Activated T-helper 1 cell treated with anti-CD3 and anti-CD28 coated beads, Interleukin-12 subunit alpha, Interleukin-12 subunit beta, Interleukin-2, Interleukin-4 antibody, amounts not matched to agents 30 ng/mL and 10 ng/mL and 1 ng/mL, durations not matched to agents 14 hours and 24 hours and 36 hours (primary cell): Measurements from ENCODE around the gene TXNRD2. TPM values are rescaled to one million over a fixed set of nuclear protein-coding genes. Genes with fewer than 3 reads are reported as not detected.

Experiments used
- DNase-seq: peaks from one replicate; pipeline ENCODE4 v3.0.0; 2021; ENCODE audit warnings: low spot score
- H3K27ac Mint-ChIP-seq: one replicate; pipeline ENCODE4 v1.8.0; 2021; ENCODE audit warnings: mild to moderate bottlenecking, mixed read lengths
- H3K27me3 Mint-ChIP-seq: one replicate; pipeline ENCODE4 v1.8.0; 2022; ENCODE audit warnings: mild to moderate bottlenecking, moderate library complexity, mixed read lengths; ENCODE audit not compliant: insufficient read depth
- H3K36me3 Mint-ChIP-seq: one replicate; pipeline ENCODE4 v1.8.0; 2021; ENCODE audit warnings: low read depth, mixed read lengths
- H3K4me1 Mint-ChIP-seq: one replicate; pipeline ENCODE4 v1.8.0; 2021; ENCODE audit warnings: low read depth, mixed read lengths
- H3K4me3 Mint-ChIP-seq: one replicate; pipeline ENCODE4 v1.8.0; 2021; ENCODE audit warnings: mild to moderate bottlenecking, moderate library complexity, mixed read lengths
- H3K9me3 Mint-ChIP-seq: one replicate; pipeline ENCODE4 v1.8.0; 2021; ENCODE audit warnings: mixed read lengths
- intact Hi-C: fragments of 100-400 bp; cut with micrococcal nuclease; formaldehyde crosslinking; loops from one replicate; pipeline ENCODE4 v1.15.1; 2024
- total RNA-seq: library from RNA; stranded (reverse); gene quantifications from 2 replicates; pipeline ENCODE4 v1.2.3, GENCODE V29; 2022

Gene TXNRD2
- total RNA-seq, 1 donor from 2014 or later: 20.0 TPM

- H3K9me3 Mint-ChIP-seq: no peaks in the 10 kb centered on the region
Measured at GRCh38 chr22:19855504-19856409, 85.9 kb downstream of the TXNRD2 start.

GRCh38 chr22:19854778-19855503, 86.7 kb downstream of the TXNRD2 start, which contains the start of the genes GNB1L and RTL10:
Gene GNB1L (minus strand): TSS chr22:19854874. CDS start chr22:19821355, 33,519 bp downstream.
Gene RTL10 (minus strand): TSS chr22:19854874. CDS start chr22:19852261, 2,613 bp downstream.
- Mint-ChIP-seq H3K27ac (peak within 1 kb of the TSS; percentile 91), H3K4me1 (peaks cover 40% of the 10 kb centered on the region), H3K9me3 (no peaks in the 10 kb centered on the region), H3K4me3 (peak within 1 kb of the TSS; percentile 98), H3K36me3 (peaks cover 12% of the 10 kb centered on the region), H3K27me3 (no peaks in the 10 kb centered on the region)
- peak; percentile 97 for DNase-seq
- intact Hi-C loops: loop anchor here (1.0 to 10.0 kb wide), 7 partner anchors 37 to 470 kb away; partner anchors contain the start of genes C22orf39, CDC45, COMT and DGCR6L

More at GRCh38 chr22:19855504-19856409, 85.9 kb downstream of the TXNRD2 start:
- Mint-ChIP-seq H3K4me1 (peaks cover 40% of the 10 kb centered on the region), H3K27ac (peak overlapping the region; percentile 91), H3K36me3 (peaks cover 10% of the 10 kb centered on the region), H3K4me3 (peak overlapping the region; percentile 98), H3K27me3 (no peaks in the 10 kb centered on the region)
- intact Hi-C loops: loop anchor here (1.0 to 10.0 kb wide), 5 partner anchors 55 to 469 kb away; partner anchors contain the start of genes C22orf39, CDC45, DGCR6L and DGCR8
- peak; percentile 25 for DNase-seq

GRCh38 chr22:19853879-19854777, 87.5 kb downstream of the TXNRD2 start:
- Mint-ChIP-seq H3K4me3 (peak overlapping the region; percentile 98), H3K27ac (peak overlapping the region; percentile 91), H3K36me3 (peaks cover 15% of the 10 kb centered on the region), H3K9me3 (no peaks in the 10 kb centered on the region), H3K4me1 (peaks cover 40% of the 10 kb centered on the region), H3K27me3 (no peaks in the 10 kb centered on the region)
- intact Hi-C loops: loop anchor here (1.0 to 10.0 kb wide), 5 partner anchors 38 to 471 kb away; partner anchors contain the start of genes C22orf39, COMT, DGCR6L and TXNRD2
- no peak for DNase-seq

DNA sequence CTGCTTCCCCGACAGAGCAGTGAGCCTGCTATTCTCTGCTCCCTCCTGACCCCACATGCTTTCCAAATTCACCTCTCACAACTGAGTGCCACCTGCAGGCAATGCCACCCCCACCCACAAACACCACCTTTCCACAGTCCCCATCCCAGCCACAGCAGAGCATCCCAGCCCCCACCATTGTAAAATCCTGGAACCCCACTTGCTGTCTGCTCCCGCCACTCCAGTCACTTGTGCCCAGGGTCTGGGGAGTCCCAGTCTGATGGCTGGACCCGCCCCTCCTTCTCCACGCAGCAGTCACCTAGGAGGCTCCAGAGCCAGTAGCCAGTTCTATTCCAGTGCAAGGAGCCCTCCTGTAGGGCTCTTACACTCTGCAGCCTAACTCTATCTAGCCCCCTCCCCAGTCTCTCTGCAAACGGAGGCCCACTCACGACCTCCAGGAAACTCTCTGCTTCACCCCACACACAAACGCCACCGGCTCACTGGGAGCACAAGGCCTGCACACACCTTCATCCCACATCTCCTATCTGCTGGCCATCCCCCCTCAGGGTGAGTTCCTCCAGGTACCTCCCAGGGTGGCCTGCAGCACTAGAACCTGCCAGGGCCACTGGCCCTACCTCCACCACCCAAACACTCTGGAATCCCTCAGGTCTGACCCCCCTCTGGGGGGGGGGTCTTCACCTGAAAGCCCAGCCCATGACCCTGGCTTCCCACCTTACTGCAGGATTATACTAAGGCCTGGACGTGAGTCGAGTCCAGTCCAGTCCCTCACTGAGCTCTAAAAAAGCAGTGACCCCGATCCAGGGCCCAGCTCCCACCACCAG, 88.3 kb downstream of the TXNRD2 start:
- no peak for DNase-seq
- peaks cover 15% of the 10 kb centered on the region for H3K36me3 Mint-ChIP-seq
- H3K4me1 Mint-ChIP-seq: peaks cover 40% of the 10 kb centered on the region

DNA sequence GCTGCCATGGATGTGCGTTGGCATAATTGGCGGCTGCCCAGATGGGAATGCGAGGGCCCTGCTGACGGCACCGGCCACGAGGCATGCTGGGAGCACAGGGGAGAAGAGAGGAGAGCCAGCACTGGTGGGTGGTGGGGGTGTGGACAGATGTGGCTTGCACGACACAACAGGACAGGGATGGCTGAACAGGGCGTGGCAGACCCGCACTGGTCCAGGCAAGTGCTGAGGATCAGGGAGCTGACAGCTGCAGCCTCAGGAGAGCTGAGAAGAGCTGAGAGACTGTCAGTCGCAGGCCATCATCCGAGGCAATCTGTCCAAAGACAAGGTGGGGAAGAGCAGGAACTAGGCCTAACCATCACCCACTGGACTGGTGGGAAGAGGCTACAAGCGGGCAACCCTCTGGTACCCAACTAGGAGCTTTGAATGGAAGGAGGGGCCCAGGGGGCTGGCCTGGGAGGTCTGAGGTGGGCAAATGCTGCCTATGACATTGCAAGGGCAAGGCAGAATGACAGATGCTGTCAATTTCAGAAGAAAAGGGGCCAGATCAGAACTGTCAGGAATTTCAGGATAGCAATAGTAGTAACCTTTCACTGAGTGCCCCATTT, 89.3 kb downstream of the TXNRD2 start:
- Mint-ChIP-seq H3K27ac (no peak overlapping the region), H3K9me3 (no peaks in the 10 kb centered on the region), H3K4me1 (peaks cover 37% of the 10 kb centered on the region), H3K27me3 (no peaks in the 10 kb centered on the region), H3K4me3 (peak overlapping the region; percentile 98), H3K36me3 (peaks cover 15% of the 10 kb centered on the region)
- no peak for DNase-seq
- intact Hi-C loops: loop anchor here (10.0 kb wide), 2 partner anchors 407 to 473 kb away; partner anchors contain the start of genes C22orf39 and DGCR6L

More for the DNA sequence above, 88.3 kb downstream of the TXNRD2 start:
- intact Hi-C loops: loop anchor here (10.0 kb wide), 2 partner anchors 408 to 472 kb away; partner anchors contain the start of genes C22orf39 and DGCR6L
- H3K27ac Mint-ChIP-seq: peak overlapping the region; percentile 91
- no peaks in the 10 kb centered on the region for H3K27me3 Mint-ChIP-seq
- H3K9me3 Mint-ChIP-seq: no peaks in the 10 kb centered on the region
- peak overlapping the region; percentile 98 for H3K4me3 Mint-ChIP-seq

- H3K9me3 Mint-ChIP-seq: no peaks in the 10 kb centered on the region
- H3K36me3 Mint-ChIP-seq: peaks cover 15% of the 10 kb centered on the region
- DNase-seq: no peak
- intact Hi-C loops: loop anchor here (10.0 kb wide), 2 partner anchors 407 to 473 kb away; partner anchors contain the start of genes C22orf39 and DGCR6L
- no peak overlapping the region for H3K27ac Mint-ChIP-seq
- H3K27me3 Mint-ChIP-seq: no peaks in the 10 kb centered on the region
- H3K4me1 Mint-ChIP-seq: peaks cover 30% of the 10 kb centered on the region
- peak overlapping the region; percentile 98 for H3K4me3 Mint-ChIP-seq
Measured at GRCh38 chr22:19851291-19852176, 90.1 kb downstream of the TXNRD2 start.

DNA sequence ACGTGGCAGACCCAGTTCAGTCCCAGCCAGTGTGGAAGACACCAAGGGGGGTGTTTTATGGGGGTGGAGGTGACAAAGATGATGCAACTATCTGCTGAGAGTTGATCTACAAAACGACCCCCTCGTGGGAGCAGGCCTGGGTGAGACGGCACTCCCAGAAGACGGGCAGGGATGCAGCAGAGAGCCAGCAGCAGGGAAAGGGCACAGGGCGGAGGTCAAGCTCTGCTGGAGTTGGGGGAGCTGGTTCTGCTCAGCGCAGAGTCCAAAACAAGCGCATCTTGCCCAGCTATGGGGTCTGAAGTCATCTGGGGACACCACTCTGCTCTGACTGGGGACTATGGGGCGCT, 90.9 kb downstream of the TXNRD2 start:
- no peak for DNase-seq
- Mint-ChIP-seq H3K9me3 (no peaks in the 10 kb centered on the region), H3K36me3 (peaks cover 18% of the 10 kb centered on the region), H3K4me3 (no peak overlapping the region), H3K27ac (no peak overlapping the region), H3K4me1 (peaks cover 24% of the 10 kb centered on the region), H3K27me3 (no peaks in the 10 kb centered on the region)
- intact Hi-C loops: loop anchor here (10.0 kb wide), 2 partner anchors 406 to 474 kb away; partner anchors contain the start of genes C22orf39 and DGCR6L

GRCh38 chr22:19849835-19850762, 91.5 kb downstream of the TXNRD2 start:
- H3K27ac Mint-ChIP-seq: no peak overlapping the region
- H3K4me1 Mint-ChIP-seq: peaks cover 23% of the 10 kb centered on the region
- no peaks in the 10 kb centered on the region for H3K27me3 Mint-ChIP-seq

DNA sequence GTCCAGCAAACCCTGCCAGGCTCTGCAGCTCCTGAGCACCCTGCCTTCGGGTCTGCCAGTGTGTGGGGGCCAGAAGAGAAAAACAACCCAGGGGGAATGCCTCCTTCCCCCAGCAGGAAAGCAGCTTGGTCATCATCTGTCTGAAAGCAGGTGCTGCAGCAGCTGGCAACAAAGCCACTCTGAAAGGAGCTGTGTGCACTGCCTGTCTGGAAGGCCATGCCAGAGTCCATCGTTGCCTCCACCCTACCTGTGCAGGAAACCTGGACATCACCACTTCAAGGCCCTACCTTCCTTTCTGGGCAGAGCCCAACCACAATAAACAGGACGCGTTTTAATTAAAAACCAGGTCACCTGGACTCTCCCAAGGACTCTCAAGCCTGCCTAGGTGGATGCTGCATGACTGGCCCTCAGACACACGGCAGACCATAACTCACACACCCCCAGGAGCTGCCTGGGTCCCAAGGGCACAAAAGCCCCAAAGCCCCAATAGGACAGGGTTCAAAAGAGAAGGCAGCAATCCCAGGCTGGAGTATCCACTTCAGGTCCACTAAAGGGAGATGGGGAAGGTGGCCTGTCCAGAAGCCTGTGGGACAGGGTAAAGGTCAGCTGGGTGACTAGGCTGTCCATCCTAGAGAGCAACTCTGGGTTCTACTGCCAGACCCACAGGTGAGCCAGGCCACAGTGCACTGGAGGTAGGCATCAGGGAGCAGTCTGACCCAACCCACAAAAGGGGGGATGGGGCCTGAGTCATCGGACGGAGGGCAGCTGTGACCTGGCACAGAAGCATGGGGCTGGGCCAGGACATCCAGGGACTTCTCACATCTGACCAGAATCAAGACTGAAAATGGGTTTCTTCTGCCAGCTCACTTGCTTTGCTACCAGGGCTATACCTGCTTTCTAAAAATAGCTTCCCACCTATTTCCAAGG, 93.1 kb downstream of the TXNRD2 start:
- Mint-ChIP-seq H3K36me3 (peaks cover 16% of the 10 kb centered on the region), H3K27me3 (no peaks in the 10 kb centered on the region), H3K27ac (no peak overlapping the region), H3K4me3 (no peak overlapping the region), H3K4me1 (peaks cover 22% of the 10 kb centered on the region), H3K9me3 (no peaks in the 10 kb centered on the region)
- intact Hi-C loops: no loop called here
- DNase-seq: no peak

More at GRCh38 chr22:19849835-19850762, 91.5 kb downstream of the TXNRD2 start:
- intact Hi-C loops: loop anchor here (10.0 kb wide), 2 partner anchors 405 to 475 kb away; partner anchors contain the start of genes C22orf39 and DGCR6L
- Mint-ChIP-seq H3K9me3 (no peaks in the 10 kb centered on the region), H3K4me3 (no peak overlapping the region), H3K36me3 (peaks cover 20% of the 10 kb centered on the region)
- DNase-seq: no peak
